ENCODE data around the gene MTX1.
"Not testable (repeated sequence)": the region's sequence is repeated elsewhere in the genome, so short reads cannot be mapped to it uniquely, and the experiment has no call there.

DNA sequence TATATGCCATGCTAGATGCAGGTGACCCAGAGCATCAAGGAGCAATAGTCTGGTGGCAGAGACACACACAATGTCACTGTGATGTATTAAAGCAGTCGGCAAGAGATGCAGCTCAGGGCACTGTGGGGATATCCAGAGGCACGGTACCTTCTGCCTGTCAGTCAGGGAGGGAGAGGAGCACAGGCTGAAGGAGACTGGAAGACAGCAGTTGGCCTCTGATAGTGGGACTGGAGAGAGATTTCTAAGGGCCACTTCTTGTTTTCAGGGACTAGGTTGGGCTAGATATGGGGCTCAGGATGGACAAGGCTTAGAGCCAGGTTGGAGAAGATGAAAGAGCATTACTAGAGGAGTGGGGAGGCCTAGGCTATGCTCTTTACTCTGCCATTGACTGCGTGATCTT lies 22.8 kb downstream of the MTX1 start:
- TF ChIP-seq, protein P1, sequence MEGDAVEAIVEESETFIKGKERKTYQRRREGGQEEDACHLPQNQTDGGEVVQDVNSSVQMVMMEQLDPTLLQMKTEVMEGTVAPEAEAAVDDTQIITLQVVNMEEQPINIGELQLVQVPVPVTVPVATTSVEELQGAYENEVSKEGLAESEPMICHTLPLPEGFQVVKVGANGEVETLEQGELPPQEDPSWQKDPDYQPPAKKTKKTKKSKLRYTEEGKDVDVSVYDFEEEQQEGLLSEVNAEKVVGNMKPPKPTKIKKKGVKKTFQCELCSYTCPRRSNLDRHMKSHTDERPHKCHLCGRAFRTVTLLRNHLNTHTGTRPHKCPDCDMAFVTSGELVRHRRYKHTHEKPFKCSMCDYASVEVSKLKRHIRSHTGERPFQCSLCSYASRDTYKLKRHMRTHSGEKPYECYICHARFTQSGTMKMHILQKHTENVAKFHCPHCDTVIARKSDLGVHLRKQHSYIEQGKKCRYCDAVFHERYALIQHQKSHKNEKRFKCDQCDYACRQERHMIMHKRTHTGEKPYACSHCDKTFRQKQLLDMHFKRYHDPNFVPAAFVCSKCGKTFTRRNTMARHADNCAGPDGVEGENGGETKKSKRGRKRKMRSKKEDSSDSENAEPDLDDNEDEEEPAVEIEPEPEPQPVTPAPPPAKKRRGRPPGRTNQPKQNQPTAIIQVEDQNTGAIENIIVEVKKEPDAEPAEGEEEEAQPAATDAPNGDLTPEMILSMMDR (IDR thresholded peaks at IDR 0.05; ENCODE audit: insufficient read depth, low read length) = not testable (repeated sequence)
- TF ChIP-seq POLR2AphosphoS5 (IDR thresholded peaks at IDR 0.05; ENCODE audit: low read depth); SPI1 (IDR thresholded peaks at IDR 0.05; ENCODE audit: borderline replicate concordance, low read depth): not testable (repeated sequence)
- TF ChIP-seq, protein P2, sequence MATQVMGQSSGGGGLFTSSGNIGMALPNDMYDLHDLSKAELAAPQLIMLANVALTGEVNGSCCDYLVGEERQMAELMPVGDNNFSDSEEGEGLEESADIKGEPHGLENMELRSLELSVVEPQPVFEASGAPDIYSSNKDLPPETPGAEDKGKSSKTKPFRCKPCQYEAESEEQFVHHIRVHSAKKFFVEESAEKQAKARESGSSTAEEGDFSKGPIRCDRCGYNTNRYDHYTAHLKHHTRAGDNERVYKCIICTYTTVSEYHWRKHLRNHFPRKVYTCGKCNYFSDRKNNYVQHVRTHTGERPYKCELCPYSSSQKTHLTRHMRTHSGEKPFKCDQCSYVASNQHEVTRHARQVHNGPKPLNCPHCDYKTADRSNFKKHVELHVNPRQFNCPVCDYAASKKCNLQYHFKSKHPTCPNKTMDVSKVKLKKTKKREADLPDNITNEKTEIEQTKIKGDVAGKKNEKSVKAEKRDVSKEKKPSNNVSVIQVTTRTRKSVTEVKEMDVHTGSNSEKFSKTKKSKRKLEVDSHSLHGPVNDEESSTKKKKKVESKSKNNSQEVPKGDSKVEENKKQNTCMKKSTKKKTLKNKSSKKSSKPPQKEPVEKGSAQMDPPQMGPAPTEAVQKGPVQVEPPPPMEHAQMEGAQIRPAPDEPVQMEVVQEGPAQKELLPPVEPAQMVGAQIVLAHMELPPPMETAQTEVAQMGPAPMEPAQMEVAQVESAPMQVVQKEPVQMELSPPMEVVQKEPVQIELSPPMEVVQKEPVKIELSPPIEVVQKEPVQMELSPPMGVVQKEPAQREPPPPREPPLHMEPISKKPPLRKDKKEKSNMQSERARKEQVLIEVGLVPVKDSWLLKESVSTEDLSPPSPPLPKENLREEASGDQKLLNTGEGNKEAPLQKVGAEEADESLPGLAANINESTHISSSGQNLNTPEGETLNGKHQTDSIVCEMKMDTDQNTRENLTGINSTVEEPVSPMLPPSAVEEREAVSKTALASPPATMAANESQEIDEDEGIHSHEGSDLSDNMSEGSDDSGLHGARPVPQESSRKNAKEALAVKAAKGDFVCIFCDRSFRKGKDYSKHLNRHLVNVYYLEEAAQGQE (IDR thresholded peaks at IDR 0.05; ENCODE audit: insufficient replicate concordance, low read depth) = not testable (repeated sequence)

All from HL-60 (cell line).